Liver (tissue), 9 donors: Measurements from ENCODE around the gene PKMYT1. TPM values are rescaled to one million over a fixed set of nuclear protein-coding genes. Genes with fewer than 3 reads are reported as not detected.

Experiments
- DNase-seq: peaks from one replicate; pipeline ENCODE4 v3.0.0-alpha.2; 2017; ENCODE audit warnings: low spot score
- H3K27ac ChIP-seq, 2 donors: one replicate each; pipeline ENCODE4 v1.7.0; 2013; ENCODE audit warnings: inconsistent platforms in 2 of 2, low read length in 2 of 2, control low read depth in 1 of 2, low read depth in 1 of 2, mild to moderate bottlenecking in 1 of 2
- H3K27me3 ChIP-seq, 4 donors: one replicate each; pipeline versions ENCODE4 v1.6.1 to v1.7.0; 2013; ENCODE audit warnings: low read length in 3 of 4, inconsistent platforms in 1 of 4, mild to moderate bottlenecking in 1 of 4, moderate library complexity in 1 of 4; ENCODE audit not compliant: control insufficient read depth in 4 of 4, insufficient read depth in 4 of 4
- H3K36me3 ChIP-seq, 4 donors: one replicate each; pipeline versions ENCODE4 v1.6.1 to v1.7.0; 2013; ENCODE audit warnings: low read length in 3 of 4, mild to moderate bottlenecking in 3 of 4, low read depth in 1 of 4, moderate library complexity in 1 of 4; ENCODE audit not compliant: control insufficient read depth in 4 of 4, insufficient read depth in 3 of 4
- H3K4me1 ChIP-seq, 4 donors: one replicate each; pipeline versions ENCODE4 v1.6.1 to v1.7.0; 2013; ENCODE audit warnings: low read length in 3 of 4, mild to moderate bottlenecking in 3 of 4, moderate library complexity in 1 of 4; ENCODE audit not compliant: control insufficient read depth in 4 of 4, insufficient read depth in 4 of 4
- H3K4me3 ChIP-seq, 3 donors: one replicate each; pipeline versions ENCODE4 v1.6.1 to v1.7.0; 2013; ENCODE audit warnings: low read length in 3 of 3, control low read depth in 1 of 3, low read depth in 1 of 3, mild to moderate bottlenecking in 1 of 3
- H3K9ac ChIP-seq, 2 donors: one replicate each; pipeline ENCODE4 v1.7.0; 2013; ENCODE audit warnings: low read length in 2 of 2, mild to moderate bottlenecking in 2 of 2, moderate library complexity in 2 of 2, control low read depth in 1 of 2, low read depth in 1 of 2
- H3K9me3 ChIP-seq, 4 donors: one replicate each; pipeline versions ENCODE4 v1.6.1 to v1.7.0; 2013; ENCODE audit warnings: low read length in 3 of 4; ENCODE audit not compliant: control insufficient read depth in 4 of 4
- ATF3 ChIP-seq: IDR thresholded peaks from 2 replicates; pipeline ENCODE4 v1.6.1; 2016; ENCODE audit warnings: antibody characterized with exemption
- CTCF ChIP-seq: fragments of 150-350 bp; IDR thresholded peaks from 2 replicates; pipeline ENCODE4 v1.5.1; 2017; ENCODE audit warnings: improper control_type of control experiment, low read depth, low read length; ENCODE audit not compliant: missing input control
- EGR1 ChIP-seq, 2 donors: IDR thresholded peaks; 2 replicates each; pipeline ENCODE4 v1.6.1; 2016 to 2018; ENCODE audit warnings: antibody characterized with exemption in 2 of 2, low read depth in 2 of 2
- FOXA1 ChIP-seq: IDR thresholded peaks from 2 replicates; pipeline ENCODE4 v1.6.1; 2016; ENCODE audit warnings: antibody characterized with exemption
- FOXA2 ChIP-seq: IDR thresholded peaks from 2 replicates; pipeline ENCODE4 v1.6.1; 2016; ENCODE audit warnings: antibody characterized with exemption
- GABPA ChIP-seq, 2 donors: IDR thresholded peaks in 1 of 2; conservative IDR thresholded peaks in 1 of 2; 2 replicates each; pipeline ENCODE4 v1.6.1; 2016; ENCODE audit warnings: antibody characterized with exemption in 2 of 2, mild to moderate bottlenecking in 1 of 2, moderate library complexity in 1 of 2
- HNF4A ChIP-seq, 2 donors: conservative IDR thresholded peaks; 2 replicates each; pipeline ENCODE4 v1.6.1; 2016; ENCODE audit warnings: antibody characterized with exemption in 2 of 2, mild to moderate bottlenecking in 2 of 2
- HNF4G ChIP-seq: IDR thresholded peaks from 2 replicates; pipeline ENCODE4 v1.6.1; 2016; ENCODE audit warnings: antibody characterized with exemption
- JUND ChIP-seq, 2 donors: IDR thresholded peaks; 2 replicates each; pipeline ENCODE4 v1.6.1; 2016; ENCODE audit warnings: antibody characterized with exemption in 2 of 2
- MAX ChIP-seq: IDR thresholded peaks from 2 replicates; pipeline ENCODE4 v1.6.1; 2016; ENCODE audit warnings: antibody characterized with exemption
- NR2F2 ChIP-seq: IDR thresholded peaks from 2 replicates; pipeline ENCODE4 v1.6.1; 2016; ENCODE audit warnings: antibody characterized with exemption
- RAD21 ChIP-seq, 2 donors: IDR thresholded peaks; 2 replicates each; pipeline ENCODE4 v1.6.1; 2016; ENCODE audit warnings: antibody characterized with exemption in 2 of 2, mild to moderate bottlenecking in 2 of 2
- RXRA ChIP-seq, 2 donors: IDR thresholded peaks; 2 replicates each; pipeline ENCODE4 v1.6.1; 2017 to 2018; ENCODE audit warnings: antibody characterized with exemption in 2 of 2, mild to moderate bottlenecking in 1 of 2
- SP1 ChIP-seq: IDR thresholded peaks from 2 replicates; pipeline ENCODE4 v1.6.1; 2018; ENCODE audit warnings: antibody characterized with exemption, mild to moderate bottlenecking
- TAF1 ChIP-seq: conservative IDR thresholded peaks from 2 replicates; pipeline ENCODE4 v1.6.1; 2016; ENCODE audit warnings: antibody characterized with exemption, mild to moderate bottlenecking
- YY1 ChIP-seq: IDR thresholded peaks from 2 replicates; pipeline ENCODE4 v1.6.1; 2016; ENCODE audit warnings: antibody characterized with exemption, mild to moderate bottlenecking
- ZBTB33 ChIP-seq: IDR thresholded peaks from 2 replicates; pipeline ENCODE4 v1.6.1; 2016; ENCODE audit warnings: antibody characterized with exemption
- WGBS: extraction: QIAGEN DNeasy Blood & Tissue Kit; methylation state at CpG from one replicate; pipeline ENCODE4 v1.1.7; 2013; 5-methylcytosine and 5-hydroxymethylcytosine counted together
- polyA plus RNA-seq, 2 donors: library from polyadenylated mRNA; stranded (reverse) in 1 of 2; unstranded in 1 of 2; fragments of 200-250 nt in 1 of 2; fragments of >200 nt in 1 of 2; fragmentation: Nextera tagmentation in 1 of 2; extraction: Ambion mirVana in 1 of 2; gene quantifications; one replicate each; pipeline versions ENCODE4 v1.2.1 to v1.2.3, GENCODE V29; 2013 to 2015
- total RNA-seq, 2 donors: library from RNA; depleted of rRNA; stranded (reverse); fragments of >200 nt; gene quantifications; one replicate each; pipeline ENCODE4 v1.2.3, GENCODE V29; 2014
- TF ChIP-seq, protein P1 (sequence below): IDR thresholded peaks from 2 replicates; pipeline ENCODE4 v1.6.1; 2016; ENCODE audit warnings: antibody characterized with exemption, mild to moderate bottlenecking
- donor health status: healthy.
- donor health status: healthy.
- donor health status: healthy.
- donor health status: healthy.
- donor health status: healthy.

PKMYT1 gene
- total and polyA plus RNA-seq, 4 donors: 0.50 to 15.8 (median 2.6) TPM

GRCh38 chr16:3004781-3005284 is 24.6 kb upstream of the PKMYT1 start:
- no peaks in the 10 kb centered on the region for H3K27me3 ChIP-seq
- no peaks in the 10 kb centered on the region for H3K9me3 ChIP-seq
- peak overlapping the region in 1 of 2 donors; percentile 75 for H3K9ac ChIP-seq
- H3K4me3 ChIP-seq: peak overlapping the region in 2 of 3 donors; percentile 18 to 69
- H3K36me3 ChIP-seq: no peaks in the 10 kb centered on the region
- 4% methylated on average over 25 of the region's 25 CpGs for WGBS
- DNase-seq: no peak
- H3K4me1 ChIP-seq: peaks cover 15 to 31% (median 25%) of the 10 kb centered on the region in 4 donors
- H3K27ac ChIP-seq: peak overlapping the region; percentile 78 to 90
- TF ChIP-seq JUND (IDR thresholded peaks at IDR 0.05) (no peak), HNF4A (conservative IDR thresholded peaks at IDR 0.05) (peak; percentile 12 to 34), FOXA1 (no peak), HNF4G (no peak), CTCF (no peak), ZBTB33 (no peak), NR2F2 (no peak), GABPA (IDR thresholded peaks at IDR 0.05 in 1 of 2, conservative IDR thresholded peaks at IDR 0.05 in 1 of 2) (no peak), SP1 (peak; percentile 31), YY1 (no peak), RAD21 (IDR thresholded peaks at IDR 0.05) (no peak), ATF3 (no peak), TAF1 (no peak), EGR1 (IDR thresholded peaks at IDR 0.05; ENCODE audit: low read depth in 2 of 2) (peak in 1 of 2 donors; percentile 23), MAX (no peak), RXRA (IDR thresholded peaks at IDR 0.05) (peak; percentile 15 to 57), FOXA2 (no peak)
- TF ChIP-seq, protein P1, sequence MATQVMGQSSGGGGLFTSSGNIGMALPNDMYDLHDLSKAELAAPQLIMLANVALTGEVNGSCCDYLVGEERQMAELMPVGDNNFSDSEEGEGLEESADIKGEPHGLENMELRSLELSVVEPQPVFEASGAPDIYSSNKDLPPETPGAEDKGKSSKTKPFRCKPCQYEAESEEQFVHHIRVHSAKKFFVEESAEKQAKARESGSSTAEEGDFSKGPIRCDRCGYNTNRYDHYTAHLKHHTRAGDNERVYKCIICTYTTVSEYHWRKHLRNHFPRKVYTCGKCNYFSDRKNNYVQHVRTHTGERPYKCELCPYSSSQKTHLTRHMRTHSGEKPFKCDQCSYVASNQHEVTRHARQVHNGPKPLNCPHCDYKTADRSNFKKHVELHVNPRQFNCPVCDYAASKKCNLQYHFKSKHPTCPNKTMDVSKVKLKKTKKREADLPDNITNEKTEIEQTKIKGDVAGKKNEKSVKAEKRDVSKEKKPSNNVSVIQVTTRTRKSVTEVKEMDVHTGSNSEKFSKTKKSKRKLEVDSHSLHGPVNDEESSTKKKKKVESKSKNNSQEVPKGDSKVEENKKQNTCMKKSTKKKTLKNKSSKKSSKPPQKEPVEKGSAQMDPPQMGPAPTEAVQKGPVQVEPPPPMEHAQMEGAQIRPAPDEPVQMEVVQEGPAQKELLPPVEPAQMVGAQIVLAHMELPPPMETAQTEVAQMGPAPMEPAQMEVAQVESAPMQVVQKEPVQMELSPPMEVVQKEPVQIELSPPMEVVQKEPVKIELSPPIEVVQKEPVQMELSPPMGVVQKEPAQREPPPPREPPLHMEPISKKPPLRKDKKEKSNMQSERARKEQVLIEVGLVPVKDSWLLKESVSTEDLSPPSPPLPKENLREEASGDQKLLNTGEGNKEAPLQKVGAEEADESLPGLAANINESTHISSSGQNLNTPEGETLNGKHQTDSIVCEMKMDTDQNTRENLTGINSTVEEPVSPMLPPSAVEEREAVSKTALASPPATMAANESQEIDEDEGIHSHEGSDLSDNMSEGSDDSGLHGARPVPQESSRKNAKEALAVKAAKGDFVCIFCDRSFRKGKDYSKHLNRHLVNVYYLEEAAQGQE: no peak
